Mesenchymal stem cell (in vitro differentiated cells and primary cell): ENCODE data around the gene CATSPERE.

Experiments used
- DNase-seq: peaks from one replicate; pipeline ENCODE4 v3.0.0-alpha.2; 2013
- H2AFZ ChIP-seq: one replicate; pipeline ENCODE4 v1.6.1; 2013; ENCODE audit warnings: low read depth, mild to moderate bottlenecking, control low read depth, inconsistent platforms, low read length, moderate library complexity
- H2AK5ac ChIP-seq: 2 replicates; pipeline ENCODE4 v1.6.1; 2013; ENCODE audit warnings: low read length, moderate library complexity, mild to moderate bottlenecking, inconsistent platforms; ENCODE audit not compliant: severe bottlenecking
- H2BK120ac ChIP-seq: one replicate; pipeline ENCODE4 v1.6.1; 2013; ENCODE audit warnings: low read depth, mild to moderate bottlenecking, inconsistent platforms, low read length, moderate library complexity
- H2BK12ac ChIP-seq, 2 experiments: one replicate each; pipeline ENCODE4 v1.6.1; 2013; ENCODE audit warnings: inconsistent platforms in 2 of 2, low read length in 2 of 2, mild to moderate bottlenecking in 2 of 2, moderate library complexity in 2 of 2, control low read depth in 1 of 2
- H2BK15ac ChIP-seq: one replicate; pipeline ENCODE4 v1.6.1; 2013; ENCODE audit warnings: mild to moderate bottlenecking, low read depth, inconsistent platforms; ENCODE audit not compliant: poor library complexity, severe bottlenecking
- H2BK5ac ChIP-seq: 2 replicates; pipeline ENCODE4 v1.6.1; 2013; ENCODE audit warnings: low read depth, mild to moderate bottlenecking, low read length, control low read depth, inconsistent platforms; ENCODE audit not compliant: poor library complexity, severe bottlenecking
- H3K14ac ChIP-seq, 2 experiments: one replicate each; pipeline ENCODE4 v1.6.1; 2013; ENCODE audit warnings: inconsistent platforms in 2 of 2, low read length in 2 of 2, control low read depth in 1 of 2, mild to moderate bottlenecking in 1 of 2, moderate library complexity in 1 of 2
- H3K18ac ChIP-seq, 2 experiments: one replicate each; pipeline ENCODE4 v1.6.1; 2013; ENCODE audit warnings: inconsistent platforms in 2 of 2, low read length in 2 of 2, control low read depth in 1 of 2, low read depth in 1 of 2, mild to moderate bottlenecking in 1 of 2
- H3K23ac ChIP-seq, 2 experiments: one replicate each; pipeline ENCODE4 v1.6.1; 2013; ENCODE audit warnings: inconsistent platforms in 2 of 2, low read length in 2 of 2, mild to moderate bottlenecking in 2 of 2, moderate library complexity in 2 of 2, control low read depth in 1 of 2
- H3K27ac ChIP-seq: 2 replicates; pipeline ENCODE4 v1.5.1; 2013; ENCODE audit warnings: mild to moderate bottlenecking, moderate library complexity, low read length, control low read depth, inconsistent platforms; ENCODE audit not compliant: poor library complexity, severe bottlenecking
- H3K27me3 ChIP-seq, 2 experiments: 2 replicates each; pipeline versions ENCODE4 v1.6.1 to v1.7.0; 2013; ENCODE audit warnings: low read length in 2 of 2, mild to moderate bottlenecking in 2 of 2, moderate library complexity in 2 of 2, control low read depth in 1 of 2, inconsistent platforms in 1 of 2; ENCODE audit not compliant: control insufficient read depth in 1 of 2, insufficient read depth in 1 of 2
- H3K36me3 ChIP-seq, 2 experiments: 2 replicates each; pipeline versions ENCODE4 v1.6.1 to v1.7.0; 2013; ENCODE audit warnings: low read length in 2 of 2, control low read depth in 1 of 2, inconsistent platforms in 1 of 2, low read depth in 1 of 2, mild to moderate bottlenecking in 1 of 2; ENCODE audit not compliant: insufficient read depth in 2 of 2, control insufficient read depth in 1 of 2
- H3K4ac ChIP-seq, 2 experiments: one replicate each; pipeline ENCODE4 v1.6.1; 2013; ENCODE audit warnings: inconsistent platforms in 2 of 2, low read length in 2 of 2, mild to moderate bottlenecking in 2 of 2, moderate library complexity in 2 of 2, control low read depth in 1 of 2, low read depth in 1 of 2
- H3K4me1 ChIP-seq: 2 replicates; pipeline ENCODE4 v1.6.1; 2013; ENCODE audit warnings: low read depth, low read length, control low read depth; ENCODE audit not compliant: control insufficient read depth, insufficient read depth
- H3K4me2 ChIP-seq: 2 replicates; pipeline ENCODE4 v1.6.1; 2013; ENCODE audit warnings: low read length, mild to moderate bottlenecking, inconsistent platforms; ENCODE audit not compliant: poor library complexity, severe bottlenecking
- H3K4me3 ChIP-seq, 2 experiments: 2 replicates each; pipeline versions ENCODE4 v1.5.1 to v1.7.0; 2013; ENCODE audit warnings: low read length in 2 of 2, mild to moderate bottlenecking in 2 of 2, control low read depth in 1 of 2, low read depth in 1 of 2; ENCODE audit not compliant: insufficient read depth in 1 of 2
- H3K79me1 ChIP-seq: replicated peaks from 2 replicates; pipeline ENCODE4 v1.6.1; 2013; ENCODE audit warnings: mild to moderate bottlenecking, control low read depth, low read length, inconsistent platforms; ENCODE audit not compliant: poor library complexity, severe bottlenecking
- H3K9ac ChIP-seq: 2 replicates; pipeline ENCODE4 v1.7.0; 2013; ENCODE audit warnings: mild to moderate bottlenecking, low read length, moderate library complexity
- H3K9me3 ChIP-seq: 2 replicates; pipeline ENCODE4 v1.7.0; 2013; ENCODE audit warnings: mild to moderate bottlenecking, low read length; ENCODE audit not compliant: control insufficient read depth
- H4K8ac ChIP-seq: one replicate; pipeline ENCODE4 v1.6.1; 2013; ENCODE audit warnings: inconsistent platforms, mild to moderate bottlenecking, low read length, moderate library complexity
- H4K91ac ChIP-seq: one replicate; pipeline ENCODE4 v1.6.1; 2013; ENCODE audit warnings: mild to moderate bottlenecking, low read length, inconsistent platforms
- WGBS: methylation state at CpG from one replicate; pipeline ENCODE4 v1.1.7; 2013; ENCODE audit warnings: mixed read lengths; 5-methylcytosine and 5-hydroxymethylcytosine counted together

CATSPERE gene

DNA sequence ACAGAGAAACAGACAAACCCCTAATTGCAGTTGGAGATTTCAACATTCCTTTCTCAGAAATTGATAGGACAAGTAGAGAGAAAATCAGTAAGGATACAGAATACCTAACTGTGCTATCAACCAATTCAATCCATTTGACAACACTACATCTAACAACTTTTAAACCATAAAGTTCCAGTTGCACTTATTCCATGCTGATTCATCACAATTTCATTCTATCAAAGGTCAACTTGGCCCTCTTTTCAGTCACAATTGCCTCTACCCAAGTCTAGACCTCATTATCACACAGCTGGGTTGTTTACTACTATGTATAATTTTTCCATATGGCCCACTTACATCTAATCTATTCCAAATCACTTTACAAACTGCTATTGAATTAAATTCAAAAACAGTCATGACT is 172.1 kb downstream of the CATSPERE start:
- Histone ChIP-seq H2AFZ (no peak overlapping the region), H3K23ac (no peak overlapping the region)

DNA sequence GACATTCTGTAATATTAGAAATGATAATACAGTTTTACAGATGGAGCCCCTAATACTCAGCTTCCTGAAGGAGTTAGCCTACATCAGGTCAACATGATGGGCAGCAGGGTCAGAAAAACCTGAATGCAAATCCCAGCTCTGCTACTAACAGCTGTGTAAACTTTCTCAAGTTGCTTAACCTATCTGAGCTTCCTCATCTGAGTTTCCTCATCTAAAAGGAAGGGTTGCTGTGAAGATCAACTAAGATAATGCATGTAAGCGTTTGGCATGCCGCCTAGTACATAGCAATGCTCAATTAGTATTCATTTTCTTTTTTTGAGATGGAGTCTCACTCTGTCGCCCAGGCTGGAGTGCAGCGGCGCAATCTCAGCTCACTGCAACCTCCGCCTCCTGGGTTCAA is 173.5 kb downstream of the CATSPERE start:
- no peak overlapping the region for H4K91ac ChIP-seq
- no peak overlapping the region for H3K14ac ChIP-seq
- no peaks in the 10 kb centered on the region for H3K36me3 ChIP-seq
- H3K18ac ChIP-seq: no peak overlapping the region
- H2BK12ac ChIP-seq: no peak overlapping the region
- DNase-seq: no peak
- H2BK15ac ChIP-seq: no peak overlapping the region
- no peak overlapping the region for H4K8ac ChIP-seq
- peaks cover 0 to 5% of the 10 kb centered on the region in 2 experiments for H3K27me3 ChIP-seq
- no peak overlapping the region for H2AFZ ChIP-seq
- H2BK5ac ChIP-seq: no peak overlapping the region
- no peak overlapping the region for H2BK120ac ChIP-seq
- no peaks in the 10 kb centered on the region for H3K4me1 ChIP-seq
- H3K79me1 ChIP-seq: no peaks in the 10 kb centered on the region
- no peak overlapping the region for H3K23ac ChIP-seq
- no peak overlapping the region for H3K27ac ChIP-seq
- no peaks in the 10 kb centered on the region for H3K9me3 ChIP-seq
- H3K4me3 ChIP-seq: no peak overlapping the region
- no peak overlapping the region for H3K4me2 ChIP-seq
- 88% methylated on average over 5 of the region's 6 CpGs for WGBS
- no peak overlapping the region for H3K9ac ChIP-seq
- H2AK5ac ChIP-seq: no peak overlapping the region
- no peak overlapping the region for H3K4ac ChIP-seq

More for the DNA sequence above, 172.1 kb downstream of the CATSPERE start:
- Histone ChIP-seq H2BK15ac (no peak overlapping the region), H3K27me3 (peaks cover 0 to 2% of the 10 kb centered on the region in 2 experiments), H3K9me3 (no peaks in the 10 kb centered on the region), H2BK120ac (no peak overlapping the region), H3K36me3 (no peaks in the 10 kb centered on the region), H3K14ac (no peak overlapping the region), H3K27ac (no peak overlapping the region), H3K9ac (no peak overlapping the region), H3K79me1 (no peaks in the 10 kb centered on the region), H4K8ac (no peak overlapping the region), H3K18ac (no peak overlapping the region), H2BK5ac (no peak overlapping the region), H3K4me1 (no peaks in the 10 kb centered on the region), H3K4me3 (no peak overlapping the region), H4K91ac (no peak overlapping the region), H2BK12ac (no peak overlapping the region), H2AK5ac (no peak overlapping the region), H3K4ac (no peak overlapping the region), H3K4me2 (no peak overlapping the region)
- DNase-seq: no peak

DNA sequence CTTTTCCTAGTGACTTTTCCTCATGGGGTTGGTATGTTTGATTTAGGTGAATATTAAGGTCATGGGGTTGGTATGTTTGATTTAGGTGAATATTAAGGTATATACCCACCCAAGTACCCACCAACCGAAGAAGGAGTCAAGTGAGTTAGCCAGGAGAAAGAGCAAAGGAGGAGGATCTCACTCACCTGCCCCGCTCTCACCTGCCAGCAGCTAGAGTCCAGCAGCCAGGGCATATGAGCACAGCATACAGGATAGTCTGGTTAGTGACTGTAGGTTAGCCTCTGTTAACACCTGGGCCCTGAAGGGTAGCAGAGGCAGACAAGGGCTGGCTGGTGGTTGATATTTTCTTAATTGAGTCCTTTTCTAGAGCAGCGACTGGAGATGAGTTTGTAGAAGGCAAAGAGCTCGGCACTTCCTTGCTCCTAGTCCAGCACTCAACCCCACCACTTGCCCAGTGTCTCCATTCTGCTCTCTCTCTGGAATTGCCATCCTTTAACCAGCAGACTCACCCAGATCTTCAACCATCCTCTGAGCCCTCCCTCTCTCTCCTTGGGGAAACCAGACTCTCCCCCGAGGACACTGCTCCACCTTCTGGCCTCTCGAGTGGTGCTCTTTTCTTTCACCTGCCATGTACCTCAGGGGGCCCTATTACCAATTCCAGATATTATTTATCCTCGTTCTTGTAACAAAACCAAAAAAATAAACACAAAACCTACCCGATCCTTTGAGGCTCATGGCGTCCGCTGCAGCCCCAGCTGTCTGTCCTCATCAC is 175.6 kb downstream of the CATSPERE start:
- no peak overlapping the region for H4K91ac ChIP-seq
- no peak overlapping the region for H2BK15ac ChIP-seq
- no peak overlapping the region for H3K18ac ChIP-seq
- H3K23ac ChIP-seq: no peak overlapping the region
- H3K4ac ChIP-seq: no peak overlapping the region
- H2AK5ac ChIP-seq: no peak overlapping the region
- no peaks in the 10 kb centered on the region for H3K36me3 ChIP-seq
- 86% methylated on average over 10 of the region's 10 CpGs for WGBS
- no peak overlapping the region for H2BK5ac ChIP-seq
- H3K79me1 ChIP-seq: no peaks in the 10 kb centered on the region
- H2AFZ ChIP-seq: no peak overlapping the region
- no peaks in the 10 kb centered on the region for H3K4me1 ChIP-seq
- H3K4me3 ChIP-seq: no peak overlapping the region
- H3K4me2 ChIP-seq: no peak overlapping the region
- peaks cover 0 to 5% of the 10 kb centered on the region in 2 experiments for H3K27me3 ChIP-seq
- no peak for DNase-seq
- H4K8ac ChIP-seq: no peak overlapping the region
- H3K9ac ChIP-seq: no peak overlapping the region
- H3K14ac ChIP-seq: no peak overlapping the region
- H3K9me3 ChIP-seq: no peaks in the 10 kb centered on the region
- H2BK120ac ChIP-seq: no peak overlapping the region
- H3K27ac ChIP-seq: no peak overlapping the region
- no peak overlapping the region for H2BK12ac ChIP-seq

DNA sequence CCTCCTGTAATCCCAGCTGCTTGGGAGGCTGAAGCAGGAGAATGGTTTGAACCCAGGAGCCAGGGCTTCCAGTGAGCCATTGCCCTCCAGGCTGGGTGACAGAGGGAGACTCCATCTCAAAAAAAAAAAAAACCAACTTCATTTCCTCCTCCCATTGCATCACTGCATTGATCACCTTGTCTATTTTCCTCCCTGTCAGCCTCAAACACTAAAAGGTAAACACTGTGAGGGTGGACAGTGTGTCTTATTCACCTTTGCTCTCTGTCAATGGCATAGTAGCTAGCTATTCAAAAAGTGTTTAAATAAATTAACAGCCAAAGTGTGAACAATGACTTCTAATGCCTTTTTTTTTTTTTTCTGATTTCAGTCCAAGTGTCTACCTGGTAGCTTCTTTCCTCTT is 178.5 kb downstream of the CATSPERE start:
- Histone ChIP-seq H3K27me3 (peaks cover 0 to 5% of the 10 kb centered on the region in 2 experiments), H3K27ac (no peak overlapping the region), H2BK5ac (no peak overlapping the region), H3K4me3 (no peak overlapping the region), H2BK15ac (no peak overlapping the region), H2BK12ac (no peak overlapping the region), H2AK5ac (no peak overlapping the region), H3K9ac (no peak overlapping the region), H2AFZ (no peak overlapping the region), H3K4me1 (no peaks in the 10 kb centered on the region), H3K79me1 (no peaks in the 10 kb centered on the region), H4K91ac (no peak overlapping the region), H3K23ac (no peak overlapping the region), H3K18ac (no peak overlapping the region), H3K4ac (no peak overlapping the region), H2BK120ac (no peak overlapping the region), H3K9me3 (peaks cover 3% of the 10 kb centered on the region), H3K36me3 (no peaks in the 10 kb centered on the region), H3K14ac (no peak overlapping the region), H3K4me2 (no peak overlapping the region), H4K8ac (no peak overlapping the region)
- DNase-seq: no peak
